A673 (cell line): ENCODE data around the gene L3HYPDH. TPM values are rescaled to one million over a fixed set of nuclear protein-coding genes. Genes with fewer than 3 reads are reported as not detected.

Experiments used
- BruUV-seq: library from RNA; stranded (reverse); fragments of 400-500 nt; replicated peaks from 2 replicates; lab custom pipeline; 2021; lab: Mats Ljungman, UMichigan
- CTCF ChIA-PET: fragments of 300-600 bp; sonication (Branson Sonifier 250); formaldehyde crosslinking; loops from one replicate; lab custom pipeline; 2022; ENCODE audit warnings: antibody characterized with exemption; lab: Charles Lee
- POLR2A ChIA-PET: fragments of 300-600 bp; sonication (Branson Sonifier 250); formaldehyde crosslinking; loops from one replicate; lab custom pipeline; 2022; ENCODE audit warnings: antibody characterized with exemption; ENCODE audit not compliant: low non-redundant PET; lab: Charles Lee
- DNase-seq: peaks from one replicate; pipeline ENCODE4 v3.0.0-alpha.2; 2015; ENCODE audit warnings: low spot score
- H3K27ac ChIP-seq: fragments of 200-600 bp; sonication (generic); 2 replicates; pipeline ENCODE4 v1.5.1; 2016; ENCODE audit warnings: mixed run types, low read depth, mild to moderate bottlenecking, mixed read lengths, antibody characterized with exemption, low read length; ENCODE audit not compliant: poor library complexity, severe bottlenecking
- H3K27me3 ChIP-seq: fragments of 200-600 bp; sonication (generic); replicated peaks from 2 replicates; pipeline ENCODE4 v1.6.1; 2017; ENCODE audit warnings: mixed run types, low read depth, mild to moderate bottlenecking, mixed read lengths, antibody characterized with exemption, low read length; ENCODE audit not compliant: insufficient read depth, poor library complexity
- H3K36me3 ChIP-seq: fragments of 200-600 bp; sonication (generic); 2 replicates; pipeline ENCODE4 v1.6.1; 2016; ENCODE audit warnings: mixed run types, mild to moderate bottlenecking, mixed read lengths, antibody characterized with exemption, low read length; ENCODE audit not compliant: insufficient read depth, poor library complexity, severe bottlenecking
- H3K4me1 ChIP-seq: fragments of 200-600 bp; sonication (generic); 2 replicates; pipeline ENCODE4 v1.6.1; 2017; ENCODE audit warnings: mixed run types, mild to moderate bottlenecking, mixed read lengths, antibody characterized with exemption, low read length; ENCODE audit not compliant: insufficient read depth, poor library complexity, severe bottlenecking
- H3K4me3 ChIP-seq: fragments of 200-600 bp; sonication (generic); 2 replicates; pipeline ENCODE4 v1.5.1; 2016; ENCODE audit warnings: low read depth, mixed run types, mild to moderate bottlenecking, mixed read lengths, low read length; ENCODE audit not compliant: poor library complexity, severe bottlenecking
- H3K9me3 ChIP-seq: fragments of 200-600 bp; sonication (generic); 2 replicates; pipeline ENCODE4 v1.6.1; 2016; ENCODE audit warnings: mixed run types, low read depth, mild to moderate bottlenecking, mixed read lengths, antibody characterized with exemption, low read length; ENCODE audit not compliant: poor library complexity, severe bottlenecking
- EZH2 ChIP-seq: fragments of 200-600 bp; sonication (generic); IDR thresholded peaks from 2 replicates; pipeline ENCODE4 v1.6.1; 2017; ENCODE audit warnings: borderline replicate concordance, low read depth, mild to moderate bottlenecking, mixed read lengths, antibody characterized with exemption, low read length; ENCODE audit not compliant: poor library complexity, severe bottlenecking
- intact Hi-C: fragments of 100-400 bp; cut with micrococcal nuclease; formaldehyde crosslinking; loops from one replicate; pipeline ENCODE4 v1.10.0; 2022; ENCODE audit not compliant: unreplicated experiment
- total RNA-seq: library from RNA; stranded (reverse); gene quantifications from 2 replicates; pipeline ENCODE4 v1.2.3, GENCODE V29; 2021
- TF ChIP-seq, protein P1 (sequence below): fragments of 300-800, 200-600 bp; sonication (generic); conservative IDR thresholded peaks from 2 replicates; pipeline ENCODE4 v1.5.1; 2017; ENCODE audit warnings: low read depth, mild to moderate bottlenecking, antibody characterized with exemption, low read length, moderate library complexity, mixed read lengths

The L3HYPDH gene
- total RNA-seq, 1 experiment from 2014 or later, result 31.9 TPM

DNA sequence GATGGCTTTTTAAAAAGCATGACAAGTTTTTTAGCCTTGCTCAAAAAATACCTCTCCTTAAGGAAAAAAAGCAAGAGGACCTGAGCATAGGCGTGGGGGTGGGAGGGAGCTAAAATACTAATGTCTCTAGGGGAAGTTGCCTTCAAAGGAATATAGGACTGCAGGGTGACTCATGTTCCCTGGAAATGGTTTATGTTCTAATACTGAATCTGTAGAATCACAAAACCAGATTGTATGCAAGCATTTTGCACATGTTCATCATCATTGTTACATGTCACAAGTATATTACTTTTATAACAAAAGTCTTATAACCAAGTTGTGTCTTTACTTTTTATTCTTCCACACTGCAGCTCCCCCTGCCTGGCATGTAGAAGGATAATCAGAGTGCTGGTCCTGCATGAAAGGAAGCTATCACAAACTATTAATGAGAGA is 55.6 kb downstream of the L3HYPDH start:
- ChIA-PET POLR2A (no interaction called here), CTCF (interaction anchor here (0.6 kb wide), 1 partner anchor 299 kb away, joined by 6 read pairs; no protein-coding TSS in a partner anchor)
- no peaks in the 10 kb centered on the region for H3K36me3 ChIP-seq
- TF ChIP-seq, protein P1, sequence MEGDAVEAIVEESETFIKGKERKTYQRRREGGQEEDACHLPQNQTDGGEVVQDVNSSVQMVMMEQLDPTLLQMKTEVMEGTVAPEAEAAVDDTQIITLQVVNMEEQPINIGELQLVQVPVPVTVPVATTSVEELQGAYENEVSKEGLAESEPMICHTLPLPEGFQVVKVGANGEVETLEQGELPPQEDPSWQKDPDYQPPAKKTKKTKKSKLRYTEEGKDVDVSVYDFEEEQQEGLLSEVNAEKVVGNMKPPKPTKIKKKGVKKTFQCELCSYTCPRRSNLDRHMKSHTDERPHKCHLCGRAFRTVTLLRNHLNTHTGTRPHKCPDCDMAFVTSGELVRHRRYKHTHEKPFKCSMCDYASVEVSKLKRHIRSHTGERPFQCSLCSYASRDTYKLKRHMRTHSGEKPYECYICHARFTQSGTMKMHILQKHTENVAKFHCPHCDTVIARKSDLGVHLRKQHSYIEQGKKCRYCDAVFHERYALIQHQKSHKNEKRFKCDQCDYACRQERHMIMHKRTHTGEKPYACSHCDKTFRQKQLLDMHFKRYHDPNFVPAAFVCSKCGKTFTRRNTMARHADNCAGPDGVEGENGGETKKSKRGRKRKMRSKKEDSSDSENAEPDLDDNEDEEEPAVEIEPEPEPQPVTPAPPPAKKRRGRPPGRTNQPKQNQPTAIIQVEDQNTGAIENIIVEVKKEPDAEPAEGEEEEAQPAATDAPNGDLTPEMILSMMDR, result peak; percentile 30; the same call in 1 of the 2 replicates
- no peak for TF ChIP-seq EZH2
- H3K27ac ChIP-seq, result no peak overlapping the region
- H3K27me3 ChIP-seq, result no peaks in the 10 kb centered on the region
- no peak overlapping the region for H3K4me3 ChIP-seq
- intact Hi-C loops, result no loop called here
- H3K4me1 ChIP-seq, result no peaks in the 10 kb centered on the region
- H3K9me3 ChIP-seq, result no peaks in the 10 kb centered on the region
- no peak for DNase-seq
- BruUV-seq, result no TSS peak

DNA sequence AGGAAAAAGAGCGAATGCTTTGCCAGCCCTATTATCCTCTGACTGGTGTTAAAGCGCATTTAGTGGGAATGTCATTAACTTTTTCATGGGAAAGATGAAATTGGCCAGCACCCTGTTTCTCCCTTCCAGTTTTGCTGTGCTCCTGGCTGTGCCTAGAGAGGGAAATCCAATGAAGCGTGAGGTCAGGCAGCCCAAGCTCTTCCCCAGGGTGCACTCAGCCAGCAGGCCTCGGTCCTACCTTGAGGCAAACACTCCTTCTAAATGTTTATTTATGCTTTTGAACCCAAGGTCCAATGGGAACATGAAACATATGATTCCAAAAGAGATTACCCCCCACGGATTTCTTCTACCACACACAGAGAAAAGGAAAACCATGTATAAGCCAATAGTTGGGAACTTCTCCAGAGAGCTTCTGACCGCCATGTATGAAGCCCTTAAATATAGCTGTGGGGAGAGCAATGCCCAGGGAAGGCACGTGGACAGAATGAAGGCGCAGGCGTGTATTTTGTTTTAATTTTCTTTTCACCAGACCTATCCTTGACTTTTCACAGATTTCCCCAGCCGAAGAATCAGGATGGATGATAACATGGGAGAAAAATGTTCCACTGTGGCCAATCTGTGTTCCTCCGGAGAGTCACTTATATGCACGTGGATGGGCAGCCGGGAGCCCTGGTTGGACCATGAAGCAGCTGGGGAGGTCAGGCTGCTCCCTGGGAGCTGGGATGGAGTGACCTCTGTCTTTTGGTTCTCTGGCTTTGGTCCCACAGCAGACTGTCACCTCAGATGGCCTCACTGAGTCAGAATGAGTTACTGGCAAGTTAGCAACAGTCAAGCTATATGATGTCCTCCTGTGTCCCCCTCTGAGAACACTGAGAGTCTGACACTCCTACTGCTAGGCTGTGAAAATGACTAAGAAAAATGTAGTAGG is 56.3 kb downstream of the L3HYPDH start:
- ChIA-PET CTCF (no interaction called here), POLR2A (no interaction called here)
- no TSS peak for BruUV-seq
- intact Hi-C loops, result no loop called here
- no peak for TF ChIP-seq EZH2
- TF ChIP-seq, protein P1, result no peak
- Histone ChIP-seq H3K36me3 (no peaks in the 10 kb centered on the region), H3K27me3 (no peaks in the 10 kb centered on the region), H3K27ac (no peak overlapping the region), H3K4me1 (no peaks in the 10 kb centered on the region), H3K4me3 (no peak overlapping the region), H3K9me3 (no peaks in the 10 kb centered on the region)
- DNase-seq, result no peak

DNA sequence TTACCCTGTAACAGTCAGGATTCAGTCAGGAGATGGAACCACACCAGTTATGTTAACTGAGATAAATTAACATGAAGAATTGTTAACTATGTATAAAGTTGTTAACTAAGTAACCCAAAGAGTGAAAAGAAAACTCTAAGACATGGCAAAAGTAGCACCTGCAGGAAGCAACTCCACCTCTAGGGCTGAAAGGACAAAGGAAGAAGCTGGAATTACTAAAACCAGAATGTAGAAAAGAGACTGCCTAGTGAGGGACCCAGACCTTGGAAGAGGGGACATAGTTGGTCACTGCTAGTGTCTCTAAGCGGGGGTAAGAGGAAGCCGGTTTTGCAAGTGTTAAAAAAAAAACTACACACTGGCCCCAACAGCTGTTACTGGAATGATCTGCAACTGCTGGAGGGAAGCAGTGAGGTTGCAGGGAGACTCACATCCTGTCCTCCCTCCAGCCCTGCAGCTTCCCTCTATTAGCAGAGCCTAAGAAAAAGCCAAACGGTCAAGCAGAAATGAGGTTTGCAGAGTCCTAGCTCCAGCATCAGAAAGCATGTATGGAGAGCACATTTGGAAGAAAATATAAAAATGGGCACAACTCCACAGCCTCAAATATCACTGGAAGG is 58.8 kb downstream of the L3HYPDH start:
- no peak overlapping the region for H3K27ac ChIP-seq
- no peaks in the 10 kb centered on the region for H3K9me3 ChIP-seq
- ChIA-PET CTCF (no interaction called here), POLR2A (no interaction called here)
- no peak for TF ChIP-seq EZH2
- TF ChIP-seq, protein P1, result no peak
- H3K27me3 ChIP-seq, result no peaks in the 10 kb centered on the region
- no TSS peak for BruUV-seq
- no peak overlapping the region for H3K4me3 ChIP-seq
- no peak for DNase-seq
- no peaks in the 10 kb centered on the region for H3K36me3 ChIP-seq
- no peaks in the 10 kb centered on the region for H3K4me1 ChIP-seq
- intact Hi-C loops, result no loop called here
